Measurements from ENCODE around the gene CCL15.
"Not testable (repeated sequence)": the region's sequence is repeated elsewhere in the genome, so short reads cannot be mapped to it uniquely, and the experiment has no call there.

CCL15 gene

GRCh38 chr17:36001110-36001771, at the start of gene CCL15:
Gene CCL15, minus strand, starts transcription at chr17:36001553. Its CDS starts 61 bp downstream, at chr17:36001492.
- no peak for DNase-seq (ENCODE audit: low read depth, low spot score)

GRCh38 chr17:36049643-36050042, 48.3 kb upstream of the CCL15 start:
- no peak for DNase-seq (ENCODE audit: low read depth, low spot score)

- no peak for DNase-seq (ENCODE audit: low read depth, low spot score)
Measured at GRCh38 chr17:36048066-36048465, 46.7 kb upstream of the CCL15 start.

GRCh38 chr17:36036235-36036634, 34.9 kb upstream of the CCL15 start:
- DNase-seq (ENCODE audit: low read depth, low spot score), result no peak

- no peak for DNase-seq (ENCODE audit: low read depth, low spot score)
Measured at GRCh38 chr17:36034127-36034526, 32.8 kb upstream of the CCL15 start.

GRCh38 chr17:36030956-36031355, 29.6 kb upstream of the CCL15 start:
- no peak for DNase-seq (ENCODE audit: low read depth, low spot score)

- DNase-seq (ENCODE audit: low read depth, low spot score), result no peak
Measured at GRCh38 chr17:36027761-36028160, 26.4 kb upstream of the CCL15 start.

GRCh38 chr17:36024106-36024869, 22.9 kb upstream of the CCL15 start:
- no peak for DNase-seq (ENCODE audit: low read depth, low spot score)

GRCh38 chr17:36019423-36019822, 18.1 kb upstream of the CCL15 start:
- no peak for DNase-seq (ENCODE audit: low read depth, low spot score)

GRCh38 chr17:36017799-36018198, 16.4 kb upstream of the CCL15 start, which contains the start of gene CCL23:
Gene CCL23, minus strand, starts transcription at chr17:36017972. Its CDS starts 75 bp downstream, at chr17:36017897.
- no peak for DNase-seq (ENCODE audit: low read depth, low spot score)

- no peak for DNase-seq (ENCODE audit: low read depth, low spot score)
Measured at GRCh38 chr17:36016555-36016954, 15.2 kb upstream of the CCL15 start.

GRCh38 chr17:36015895-36016294, 14.5 kb upstream of the CCL15 start:
- not testable (repeated sequence) for DNase-seq (ENCODE audit: low read depth, low spot score)

GRCh38 chr17:36014946-36015345, 13.6 kb upstream of the CCL15 start:
- DNase-seq (ENCODE audit: low read depth, low spot score), result no peak

GRCh38 chr17:36011201-36011600, 9.8 kb upstream of the CCL15 start:
- DNase-seq (ENCODE audit: low read depth, low spot score), result no peak

GRCh38 chr17:36008998-36009665, 7.8 kb upstream of the CCL15 start:
- DNase-seq (ENCODE audit: low read depth, low spot score), result no peak

- DNase-seq (ENCODE audit: low read depth, low spot score), result no peak
Measured at GRCh38 chr17:36004594-36005108, 3.3 kb upstream of the CCL15 start.

- DNase-seq (ENCODE audit: low read depth, low spot score), result no peak
Measured at GRCh38 chr17:36002631-36003030, 1.3 kb upstream of the CCL15 start.

GRCh38 chr17:36001862-36002603, 680 bp upstream of the CCL15 start:
- no peak for DNase-seq (ENCODE audit: low read depth, low spot score)

- DNase-seq (ENCODE audit: low read depth, low spot score), result no peak
Measured at GRCh38 chr17:36000732-36001109, 632 bp downstream of the CCL15 start.

GRCh38 chr17:35998756-35999155, 2.6 kb downstream of the CCL15 start:
- DNase-seq (ENCODE audit: low read depth, low spot score), result no peak

GRCh38 chr17:35998018-35998545, 3.3 kb downstream of the CCL15 start:
- DNase-seq (ENCODE audit: low read depth, low spot score), result no peak
